OCI-LY7 (cell line): ENCODE data around the gene ORMDL2. TPM values are rescaled to one million over a fixed set of nuclear protein-coding genes. Genes with fewer than 3 reads are reported as not detected.

Experiments used
- BruUV-seq: library from RNA; stranded (reverse); fragments of 400-500 nt; replicated peaks from 2 replicates; lab custom pipeline; 2021; lab: Mats Ljungman, UMichigan
- CTCF ChIA-PET: fragments of 300-600 bp; sonication (Branson Sonifier 250); formaldehyde crosslinking; loops from one replicate; lab custom pipeline; 2022; ENCODE audit warnings: antibody characterized with exemption; ENCODE audit not compliant: unreplicated experiment; lab: Charles Lee
- POLR2A ChIA-PET: fragments of 300-600 bp; sonication (Branson Sonifier 250); formaldehyde crosslinking; loops from one replicate; lab custom pipeline; 2022; ENCODE audit warnings: antibody characterized with exemption; lab: Charles Lee
- DNase-seq: peaks from one replicate; pipeline ENCODE4 v3.0.0-alpha.2; 2015; ENCODE audit warnings: low spot score
- H2AFZ ChIP-seq: fragments of 200-600 bp; sonication (generic), shearing (Covaris generic); 2 replicates; pipeline ENCODE4 v1.6.1; 2014; ENCODE audit warnings: mild to moderate bottlenecking, antibody characterized with exemption, low read length, moderate library complexity
- H3K27ac ChIP-seq: fragments of 200-600 bp; sonication (generic); 2 replicates; pipeline ENCODE4 v1.5.1; 2014; ENCODE audit warnings: mixed run types, low read depth, mild to moderate bottlenecking, moderate library complexity, low read length, inconsistent platforms; ENCODE audit not compliant: poor library complexity, severe bottlenecking
- H3K36me3 ChIP-seq: fragments of 200-600 bp; sonication (generic); 2 replicates; pipeline ENCODE4 v1.6.1; 2014; ENCODE audit warnings: mild to moderate bottlenecking, antibody characterized with exemption, low read length, moderate library complexity, mixed read lengths; ENCODE audit not compliant: insufficient read depth
- H3K4me1 ChIP-seq: fragments of 200-600 bp; sonication (generic); 2 replicates; pipeline ENCODE4 v1.5.1; 2014; ENCODE audit warnings: mild to moderate bottlenecking, low read length; ENCODE audit not compliant: insufficient read depth, poor library complexity, severe bottlenecking
- H3K4me2 ChIP-seq: fragments of 200-600 bp; sonication (generic); 2 replicates; pipeline ENCODE4 v1.6.1; 2014; ENCODE audit warnings: mild to moderate bottlenecking, low read length
- H3K4me3 ChIP-seq: fragments of 200-600 bp; sonication (generic); 2 replicates; pipeline ENCODE4 v1.5.1; 2014; ENCODE audit warnings: mild to moderate bottlenecking, low read depth, low read length; ENCODE audit not compliant: poor library complexity, severe bottlenecking
- H3K79me2 ChIP-seq: fragments of 200-600 bp; sonication (generic); 2 replicates; pipeline ENCODE4 v1.6.1; 2016; ENCODE audit warnings: low read depth, mild to moderate bottlenecking, low read length, moderate library complexity, mixed read lengths; ENCODE audit not compliant: insufficient read depth
- H3K9me2 ChIP-seq: fragments of 200-600 bp; sonication (generic); 2 replicates; pipeline ENCODE4 v1.6.1; 2016; ENCODE audit warnings: mild to moderate bottlenecking, low read length, mixed read lengths; ENCODE audit not compliant: insufficient read depth
- H3K9me3 ChIP-seq: fragments of 200-600 bp; sonication (generic); 2 replicates; pipeline ENCODE4 v1.6.1; 2014; ENCODE audit warnings: mild to moderate bottlenecking, mixed run types, low read length, mixed read lengths
- H4K20me1 ChIP-seq: fragments of 200-600 bp; sonication (generic); 2 replicates; pipeline ENCODE4 v1.6.1; 2014; ENCODE audit warnings: mild to moderate bottlenecking, antibody characterized with exemption, low read length, moderate library complexity, mixed read lengths; ENCODE audit not compliant: insufficient read depth
- CTCF ChIP-seq: fragments of 200-600 bp; sonication (generic); conservative IDR thresholded peaks from 2 replicates; pipeline ENCODE4 v1.5.1; 2014; ENCODE audit warnings: mild to moderate bottlenecking, antibody characterized with exemption, low read length, moderate library complexity, mixed read lengths
- EZH2phosphoT487 ChIP-seq: fragments of 200-600 bp; sonication (generic); IDR thresholded peaks from 2 replicates; pipeline ENCODE4 v1.6.1; 2018; ENCODE audit warnings: low read depth, borderline replicate concordance, mild to moderate bottlenecking, mixed run types, antibody characterized with exemption, low read length, moderate library complexity, mixed read lengths
- intact Hi-C: fragments of 100-400 bp; cut with micrococcal nuclease; formaldehyde crosslinking; loops from one replicate; pipeline ENCODE4 v1.10.0; 2022; ENCODE audit not compliant: unreplicated experiment
- total RNA-seq, 2 experiments: library from RNA; depleted of rRNA in 1 of 2; stranded (reverse); fragments of >200 nt in 1 of 2; shearing (Covaris generic) in 1 of 2; gene quantifications; 2 replicates each; pipeline ENCODE4 v1.2.3, GENCODE V29; 2014 to 2022

The ORMDL2 gene
- total RNA-seq, 2 experiments from 2014 or later: 20.0 to 27.1 TPM

GRCh38 chr12:55809274-55809673, 8.6 kb upstream of the ORMDL2 start:
- Histone ChIP-seq H3K27ac (no peak overlapping the region), H3K4me2 (no peak overlapping the region), H2AFZ (no peak overlapping the region), H3K79me2 (peaks cover 100% of the 10 kb centered on the region), H3K9me3 (no peaks in the 10 kb centered on the region), H3K4me3 (no peak overlapping the region), H3K36me3 (peaks cover 88% of the 10 kb centered on the region), H3K4me1 (peaks cover under 1% of the 10 kb centered on the region), H4K20me1 (peaks cover 13% of the 10 kb centered on the region), H3K9me2 (no peaks in the 10 kb centered on the region)
- POLR2A ChIA-PET: interaction anchor here (1.0 to 2.2 kb wide), 2 partner anchors 8 to 15 kb away, joined by 3 to 6 read pairs; partner anchors contain the start of genes ORMDL2 and SARNP
- BruUV-seq: no TSS peak
- no peak for DNase-seq
- intact Hi-C loops: no loop called here
- CTCF ChIA-PET: no interaction called here
- TF ChIP-seq CTCF (no peak), EZH2phosphoT487 (no peak)

GRCh38 chr12:55812088-55812487, 5.8 kb upstream of the ORMDL2 start:
- H3K79me2 ChIP-seq: peaks cover 100% of the 10 kb centered on the region
- H3K4me2 ChIP-seq: no peak overlapping the region
- ChIA-PET CTCF (interaction anchor here (0.6 to 1.2 kb wide), 2 partner anchors 9 to 70 kb away, joined by 3 to 4 read pairs; no protein-coding TSS in a partner anchor), POLR2A (interaction anchor here (0.5 to 1.6 kb wide), 8 partner anchors 9 to 215 kb away, joined by 3 to 4 read pairs (median 4); partner anchors contain the start of gene DNAJC14)
- BruUV-seq: no TSS peak
- H3K36me3 ChIP-seq: peaks cover 84% of the 10 kb centered on the region
- H4K20me1 ChIP-seq: peaks cover 23% of the 10 kb centered on the region
- H3K27ac ChIP-seq: no peak overlapping the region
- peaks cover 21% of the 10 kb centered on the region for H3K4me1 ChIP-seq
- no peaks in the 10 kb centered on the region for H3K9me2 ChIP-seq
- no peak overlapping the region for H3K4me3 ChIP-seq
- no peak overlapping the region for H2AFZ ChIP-seq
- DNase-seq: no peak
- intact Hi-C loops: no loop called here
- TF ChIP-seq EZH2phosphoT487: no peak
- TF ChIP-seq CTCF: no peak
- H3K9me3 ChIP-seq: no peaks in the 10 kb centered on the region

GRCh38 chr12:55814257-55814656, 3.6 kb upstream of the ORMDL2 start:
- Histone ChIP-seq H3K4me3 (no peak overlapping the region), H2AFZ (no peak overlapping the region), H4K20me1 (peaks cover 30% of the 10 kb centered on the region), H3K4me1 (peaks cover 29% of the 10 kb centered on the region), H3K36me3 (peaks cover 76% of the 10 kb centered on the region), H3K9me2 (no peaks in the 10 kb centered on the region), H3K79me2 (peaks cover 94% of the 10 kb centered on the region), H3K9me3 (no peaks in the 10 kb centered on the region), H3K4me2 (no peak overlapping the region), H3K27ac (no peak overlapping the region)
- CTCF ChIA-PET: no interaction called here
- intact Hi-C loops: no loop called here
- no peak for DNase-seq
- POLR2A ChIA-PET: interaction anchor here (0.6 kb wide), 1 partner anchor 1928 kb away, joined by 3 read pairs; no protein-coding TSS in a partner anchor
- TF ChIP-seq EZH2phosphoT487: no peak
- TF ChIP-seq CTCF: no peak
- no TSS peak for BruUV-seq
